Measurements from ENCODE around the gene TEX28. TPM values are rescaled to one million over a fixed set of nuclear protein-coding genes. Genes with fewer than 3 reads are reported as not detected.

The TEX28 gene
- total RNA-seq, 4 donors from 2014 or later: not detected

- TF ChIP-seq CTCF (IDR thresholded peaks at IDR 0.05) (no peak), POLR2A (IDR thresholded peaks at IDR 0.05) (no peak)
- no peaks in the 10 kb centered on the region for H3K9me3 ChIP-seq
- intact Hi-C loops (cut with DNase I): no loop called here
- no peaks in the 10 kb centered on the region for H3K27me3 ChIP-seq
- no peak for DNase-seq
- no peak overlapping the region for H3K4me3 ChIP-seq
- H3K36me3 ChIP-seq: no peaks in the 10 kb centered on the region
- H3K4me1 ChIP-seq: no peaks in the 10 kb centered on the region
- H3K27ac ChIP-seq: no peak overlapping the region
- 77 to 82% methylated on average over 4 to 11 of the region's 11 CpGs for WGBS, 2 donors
Observed at GRCh38 chrX:154320406-154320805, 25.5 kb upstream of the TEX28 start.

DNA sequence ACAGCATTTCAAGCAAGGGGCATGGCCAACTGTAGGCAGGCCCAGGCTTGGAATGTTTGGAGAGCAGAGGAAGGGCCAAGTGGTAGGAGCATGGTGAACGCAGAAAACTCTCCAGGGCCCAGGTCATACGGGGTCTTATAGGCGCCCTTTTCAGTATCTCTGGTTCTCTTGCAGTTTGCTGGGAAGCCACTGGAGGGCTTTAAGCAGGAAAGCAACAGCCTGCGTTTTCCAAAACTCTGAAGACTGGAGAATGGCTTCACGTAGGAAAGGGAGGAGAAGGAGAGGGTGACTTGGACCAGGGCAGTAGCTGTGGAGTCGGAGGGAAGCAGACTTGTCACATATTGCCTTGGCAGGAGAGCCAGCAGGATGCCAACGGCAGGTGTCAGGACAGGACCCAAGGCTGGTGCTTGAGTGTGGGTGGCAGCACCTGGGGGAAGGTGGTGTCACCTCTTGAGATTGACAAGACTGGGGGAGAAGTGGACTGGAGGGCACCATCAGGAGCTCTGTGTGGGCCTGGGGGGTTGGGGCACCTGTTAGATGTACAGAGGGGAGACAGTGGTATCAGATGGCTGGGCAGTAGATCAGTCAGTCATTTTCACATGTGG is 22.6 kb upstream of the TEX28 start:
- no peaks in the 10 kb centered on the region for H3K4me1 ChIP-seq
- H3K4me3 ChIP-seq: no peak overlapping the region
- H3K27me3 ChIP-seq: no peaks in the 10 kb centered on the region
- intact Hi-C loops (cut with DNase I): no loop called here
- DNase-seq: no peak
- no peaks in the 10 kb centered on the region for H3K9me3 ChIP-seq
- H3K27ac ChIP-seq: no peak overlapping the region
- H3K36me3 ChIP-seq: no peaks in the 10 kb centered on the region
- WGBS, 2 donors: 13 to 42% methylated on average over 6 to 7 of the region's 7 CpGs
- TF ChIP-seq POLR2A (IDR thresholded peaks at IDR 0.05) (no peak), CTCF (IDR thresholded peaks at IDR 0.05) (peak in 4 of 6 experiments; percentile 30 to 43 (median 42))

DNA sequence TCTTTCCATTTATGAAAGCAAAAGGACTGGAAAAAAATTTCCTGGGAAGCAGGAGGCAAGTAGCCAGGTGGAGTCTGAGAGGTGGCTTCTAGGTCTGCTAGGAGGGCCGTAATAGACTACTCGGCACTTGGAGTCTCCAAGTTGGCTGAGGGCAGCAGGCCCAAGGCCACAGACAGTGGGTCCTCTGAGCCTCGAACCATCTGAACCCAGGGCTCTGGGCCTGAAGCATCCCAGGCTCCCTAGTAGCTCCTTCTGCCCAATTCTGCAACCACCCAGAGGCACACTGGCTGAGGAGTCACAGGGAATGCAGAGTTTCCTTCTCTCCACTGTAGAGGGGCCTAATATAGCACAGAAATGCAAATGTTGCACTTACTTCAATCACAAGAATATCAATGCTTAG is 20.5 kb upstream of the TEX28 start:
- 87% methylated on average over 3 of the region's 3 CpGs; no CpG with 5 or more reads in 1 of the 2 donors for WGBS, 2 donors
- intact Hi-C loops (cut with DNase I): no loop called here
- H3K9me3 ChIP-seq: no peaks in the 10 kb centered on the region
- H3K36me3 ChIP-seq: no peaks in the 10 kb centered on the region
- TF ChIP-seq CTCF (IDR thresholded peaks at IDR 0.05) (no peak), POLR2A (IDR thresholded peaks at IDR 0.05) (no peak)
- H3K27me3 ChIP-seq: no peaks in the 10 kb centered on the region
- H3K4me3 ChIP-seq: no peak overlapping the region
- no peak for DNase-seq
- H3K4me1 ChIP-seq: no peaks in the 10 kb centered on the region
- no peak overlapping the region for H3K27ac ChIP-seq

DNA sequence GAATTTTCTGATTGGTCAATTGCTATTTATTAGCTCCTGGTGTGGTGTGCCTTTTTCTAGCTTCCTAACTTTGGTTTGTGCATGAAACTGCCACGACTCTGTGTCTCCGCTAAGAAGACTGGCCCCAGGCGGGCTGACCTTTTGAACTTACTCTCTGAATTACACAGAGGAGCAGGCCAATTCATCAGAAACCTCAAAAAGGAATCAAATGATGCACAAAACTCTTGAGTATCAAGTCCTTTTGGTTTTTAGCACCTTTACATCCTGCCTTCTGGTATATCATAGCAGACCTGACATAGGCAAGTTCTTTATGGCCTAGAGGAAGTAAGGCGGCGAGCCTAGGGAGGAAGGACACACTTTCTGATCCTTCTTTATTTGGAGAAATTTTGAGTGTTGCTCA is 18.2 kb upstream of the TEX28 start:
- Histone ChIP-seq H3K9me3 (no peaks in the 10 kb centered on the region), H3K4me1 (no peaks in the 10 kb centered on the region), H3K27ac (no peak overlapping the region), H3K27me3 (no peaks in the 10 kb centered on the region), H3K4me3 (no peak overlapping the region), H3K36me3 (no peaks in the 10 kb centered on the region)
- WGBS, 2 donors: 54 to 100% methylated on average over 2 to 5 of the region's 5 CpGs
- intact Hi-C loops (cut with DNase I): no loop called here
- no peak for TF ChIP-seq POLR2A (IDR thresholded peaks at IDR 0.05)
- TF ChIP-seq CTCF (IDR thresholded peaks at IDR 0.05): no peak
- DNase-seq: no peak

GRCh38 chrX:154312116-154312515 is 17.2 kb upstream of the TEX28 start:
- no peak overlapping the region for H3K4me3 ChIP-seq
- H3K9me3 ChIP-seq: no peaks in the 10 kb centered on the region
- H3K27me3 ChIP-seq: no peaks in the 10 kb centered on the region
- DNase-seq: no peak
- no peaks in the 10 kb centered on the region for H3K36me3 ChIP-seq
- TF ChIP-seq CTCF (IDR thresholded peaks at IDR 0.05): no peak
- no peak for TF ChIP-seq POLR2A (IDR thresholded peaks at IDR 0.05)
- intact Hi-C loops (cut with DNase I): no loop called here
- H3K4me1 ChIP-seq: no peaks in the 10 kb centered on the region
- no peak overlapping the region for H3K27ac ChIP-seq
- WGBS, 2 donors: 73 to 76% methylated on average over 5 to 7 of the region's 7 CpGs
